ENCODE data around the gene ACOT12. TPM values are rescaled to one million over a fixed set of nuclear protein-coding genes. Genes with fewer than 3 reads are reported as not detected.
A peak's percentile ranks its signal among the peaks of the same experiment; 100 is the strongest.

Gene ACOT12
- total and polyA plus RNA-seq, 2 of the 13 experiments (the other 11 are each of a cell fraction or from before 2014, with no cell fraction given): not detected

DNA sequence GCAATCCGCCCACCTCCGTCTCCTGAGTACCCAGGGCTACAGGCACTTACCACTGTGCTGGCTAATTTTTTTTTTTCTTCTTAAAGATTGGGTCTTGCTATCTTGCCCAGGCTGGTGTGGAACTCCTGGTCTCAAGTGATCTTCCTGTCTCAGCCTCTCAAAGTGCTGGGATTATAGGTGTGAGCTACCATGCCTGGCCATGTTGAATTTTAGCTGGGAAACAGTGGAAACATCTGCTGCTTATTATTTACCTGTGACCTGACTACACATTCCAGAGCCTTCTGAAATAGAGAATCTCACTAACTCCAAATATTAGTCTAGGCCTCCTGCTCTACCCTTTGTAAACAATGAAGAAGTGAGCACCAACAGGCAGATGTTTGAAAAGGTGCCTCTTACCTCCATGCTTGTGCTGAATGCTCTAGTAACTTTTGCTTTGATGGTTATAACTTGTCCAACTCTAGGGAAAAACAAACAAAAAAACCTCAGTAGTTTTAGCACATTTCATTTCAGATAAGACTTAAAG is 22.5 kb downstream of the ACOT12 start (continued):
- TF ChIP-seq ZNF33B (CRISPR knock-in tag; IDR thresholded peaks at IDR 0.05) (no peak), SOX5 (CRISPR knock-in tag; IDR thresholded peaks at IDR 0.05; ENCODE audit: borderline replicate concordance) (peak; percentile 65; the same call in 1 of the 2 replicates), ZNF567 (CRISPR knock-in tag; IDR thresholded peaks at IDR 0.05; ENCODE audit: borderline replicate concordance) (no peak), AHR (CRISPR knock-in tag; IDR thresholded peaks at IDR 0.05) (no peak), REXO4 (CRISPR knock-in tag; IDR thresholded peaks at IDR 0.05; ENCODE audit: borderline replicate concordance) (no peak), NRL (CRISPR knock-in tag; IDR thresholded peaks at IDR 0.05; ENCODE audit: borderline replicate concordance) (no peak), TBL1XR1 (IDR thresholded peaks at IDR 0.05; ENCODE audit: borderline replicate concordance, low read length, partially characterized antibody) (no peak), ZNF850 (CRISPR knock-in tag; conservative IDR thresholded peaks at IDR 0.05) (no peak), THAP11 (CRISPR knock-in tag; IDR thresholded peaks at IDR 0.05) (no peak; the same call in 1 of the 2 replicates), FOXP1 (IDR thresholded peaks at IDR 0.05) (no peak), FOXP1 (CRISPR knock-in tag; IDR thresholded peaks at IDR 0.05) (peak; percentile 91), ZFP90 (CRISPR knock-in tag; IDR thresholded peaks at IDR 0.05; ENCODE audit: borderline replicate concordance) (no peak), EHMT2 (IDR thresholded peaks at IDR 0.05; ENCODE audit: borderline replicate concordance, low read depth, low read length) (no peak), ZNF382 (CRISPR knock-in tag; IDR thresholded peaks at IDR 0.05; ENCODE audit: borderline replicate concordance) (no peak), ZMYM4 (CRISPR knock-in tag; IDR thresholded peaks at IDR 0.05) (peak; percentile 83), ATF1 (CRISPR knock-in tag; IDR thresholded peaks at IDR 0.05) (no peak)
- TF ChIP-seq, protein P1, sequence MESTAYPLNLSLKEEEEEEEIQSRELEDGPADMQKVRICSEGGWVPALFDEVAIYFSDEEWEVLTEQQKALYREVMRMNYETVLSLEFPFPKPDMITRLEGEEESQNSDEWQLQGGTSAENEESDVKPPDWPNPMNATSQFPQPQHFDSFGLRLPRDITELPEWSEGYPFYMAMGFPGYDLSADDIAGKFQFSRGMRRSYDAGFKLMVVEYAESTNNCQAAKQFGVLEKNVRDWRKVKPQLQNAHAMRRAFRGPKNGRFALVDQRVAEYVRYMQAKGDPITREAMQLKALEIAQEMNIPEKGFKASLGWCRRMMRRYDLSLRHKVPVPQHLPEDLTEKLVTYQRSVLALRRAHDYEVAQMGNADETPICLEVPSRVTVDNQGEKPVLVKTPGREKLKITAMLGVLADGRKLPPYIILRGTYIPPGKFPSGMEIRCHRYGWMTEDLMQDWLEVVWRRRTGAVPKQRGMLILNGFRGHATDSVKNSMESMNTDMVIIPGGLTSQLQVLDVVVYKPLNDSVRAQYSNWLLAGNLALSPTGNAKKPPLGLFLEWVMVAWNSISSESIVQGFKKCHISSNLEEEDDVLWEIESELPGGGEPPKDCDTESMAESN (CRISPR knock-in tag; conservative IDR thresholded peaks at IDR 0.05): peak; percentile 46; the same call in 1 of the 2 replicates
- TF ChIP-seq, protein P2, sequence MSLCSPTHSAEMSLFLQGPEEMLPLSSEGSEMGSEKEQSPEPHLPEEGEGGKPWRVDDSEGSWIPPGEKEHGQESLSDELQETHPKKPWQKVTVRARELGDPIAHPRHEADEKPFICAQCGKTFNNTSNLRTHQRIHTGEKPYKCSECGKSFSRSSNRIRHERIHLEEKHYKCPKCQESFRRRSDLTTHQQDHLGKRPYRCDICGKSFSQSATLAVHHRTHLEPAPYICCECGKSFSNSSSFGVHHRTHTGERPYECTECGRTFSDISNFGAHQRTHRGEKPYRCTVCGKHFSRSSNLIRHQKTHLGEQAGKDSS (CRISPR knock-in tag; IDR thresholded peaks at IDR 0.05; ENCODE audit: borderline replicate concordance, low read depth): no peak
- TF ChIP-seq, protein P3, sequence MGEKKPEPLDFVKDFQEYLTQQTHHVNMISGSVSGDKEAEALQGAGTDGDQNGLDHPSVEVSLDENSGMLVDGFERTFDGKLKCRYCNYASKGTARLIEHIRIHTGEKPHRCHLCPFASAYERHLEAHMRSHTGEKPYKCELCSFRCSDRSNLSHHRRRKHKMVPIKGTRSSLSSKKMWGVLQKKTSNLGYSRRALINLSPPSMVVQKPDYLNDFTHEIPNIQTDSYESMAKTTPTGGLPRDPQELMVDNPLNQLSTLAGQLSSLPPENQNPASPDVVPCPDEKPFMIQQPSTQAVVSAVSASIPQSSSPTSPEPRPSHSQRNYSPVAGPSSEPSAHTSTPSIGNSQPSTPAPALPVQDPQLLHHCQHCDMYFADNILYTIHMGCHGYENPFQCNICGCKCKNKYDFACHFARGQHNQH (CRISPR knock-in tag; IDR thresholded peaks at IDR 0.05): peak; percentile 68; the same call in 1 of the 2 replicates
- TF ChIP-seq, protein P4, sequence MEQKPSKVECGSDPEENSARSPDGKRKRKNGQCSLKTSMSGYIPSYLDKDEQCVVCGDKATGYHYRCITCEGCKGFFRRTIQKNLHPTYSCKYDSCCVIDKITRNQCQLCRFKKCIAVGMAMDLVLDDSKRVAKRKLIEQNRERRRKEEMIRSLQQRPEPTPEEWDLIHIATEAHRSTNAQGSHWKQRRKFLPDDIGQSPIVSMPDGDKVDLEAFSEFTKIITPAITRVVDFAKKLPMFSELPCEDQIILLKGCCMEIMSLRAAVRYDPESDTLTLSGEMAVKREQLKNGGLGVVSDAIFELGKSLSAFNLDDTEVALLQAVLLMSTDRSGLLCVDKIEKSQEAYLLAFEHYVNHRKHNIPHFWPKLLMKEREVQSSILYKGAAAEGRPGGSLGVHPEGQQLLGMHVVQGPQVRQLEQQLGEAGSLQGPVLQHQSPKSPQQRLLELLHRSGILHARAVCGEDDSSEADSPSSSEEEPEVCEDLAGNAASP (CRISPR knock-in tag; IDR thresholded peaks at IDR 0.05; ENCODE audit: borderline replicate concordance): peak; percentile 71; the same call in 1 of the 2 replicates
